HEK293 (cell line): ENCODE data around the gene TMEM214.

Experiments
- CTCF ChIA-PET: fragments of 350-600 bp; formaldehyde crosslinking; extraction: SDS; loops from one replicate; lab custom pipeline; 2021; ENCODE audit warnings: antibody characterized with exemption; lab: Yijun Ruan, JAX
- POLR2A ChIA-PET: fragments of 300-600 bp; formaldehyde crosslinking; extraction: SDS; loops from one replicate; lab custom pipeline; 2020; ENCODE audit warnings: antibody characterized with exemption, inconsistent platforms; lab: Yijun Ruan, JAX
- H3K27ac ChIP-seq: fragments of 200-500 bp; sonication (Bioruptor generic); 2 replicates; pipeline ENCODE4 v1.5.1; 2014; ENCODE audit warnings: low read depth, low read length, control low read depth, inconsistent platforms; ENCODE audit errors: extremely low read depth
- H3K36me3 ChIP-seq, 2 experiments: fragments of 200-500 bp in 1 of 2; sonication (Bioruptor generic) in 1 of 2; 1 replicate in 1 of 2; 2 replicates in 1 of 2; pipeline ENCODE4 v1.5.1; 2014 to 2017; ENCODE audit warnings: inconsistent platforms in 2 of 2, low read length in 2 of 2; ENCODE audit not compliant: control insufficient read depth in 2 of 2, insufficient read depth in 1 of 2
- H3K4me1 ChIP-seq: fragments of 200-500 bp; sonication (Bioruptor generic); 2 replicates; pipeline ENCODE4 v1.5.1; 2014; ENCODE audit warnings: mild to moderate bottlenecking, low read length, inconsistent platforms; ENCODE audit not compliant: control insufficient read depth, insufficient read depth
- H3K4me3 ChIP-seq: 2 replicates; pipeline ENCODE4 v1.5.1; 2011; ENCODE audit warnings: low read depth, mild to moderate bottlenecking, control low read depth, low read length, moderate library complexity
- H3K9me3 ChIP-seq: fragments of 200-500 bp; sonication (Bioruptor generic); 2 replicates; pipeline ENCODE4 v1.5.1; 2014; ENCODE audit warnings: low read depth, low read length, inconsistent platforms; ENCODE audit not compliant: control insufficient read depth, insufficient read depth
- GLIS2 ChIP-seq: fragments of 450-650 bp; formaldehyde crosslinking; IDR thresholded peaks from 2 replicates; pipeline ENCODE4 v1.5.1; 2016; ENCODE audit warnings: missing biosample characterization, missing genetic modification characterization
- HOXD13 ChIP-seq: sonication (generic); formaldehyde crosslinking; IDR thresholded peaks from 2 replicates; pipeline ENCODE4 v1.8.0; 2022; ENCODE audit warnings: missing genetic modification reagents, borderline replicate concordance
- KLF7 ChIP-seq: fragments of 450-650 bp; formaldehyde crosslinking; IDR thresholded peaks from 2 replicates; pipeline ENCODE4 v1.5.1; 2016; ENCODE audit warnings: missing biosample characterization, missing genetic modification characterization, borderline replicate concordance
- OSR2 ChIP-seq: fragments of 450-650 bp; formaldehyde crosslinking; IDR thresholded peaks from 2 replicates; pipeline ENCODE4 v1.5.1; 2016; ENCODE audit warnings: missing biosample characterization, missing genetic modification characterization
- ZBTB48 ChIP-seq: fragments of 450-650 bp; formaldehyde crosslinking; IDR thresholded peaks from 2 replicates; pipeline ENCODE4 v1.5.1; 2016; ENCODE audit warnings: missing biosample characterization, missing genetic modification characterization
- ZFP41 ChIP-seq: fragments of 450-650 bp; formaldehyde crosslinking; IDR thresholded peaks from 2 replicates; pipeline ENCODE4 v1.5.1; 2016; ENCODE audit warnings: missing biosample characterization, missing genetic modification characterization, borderline replicate concordance
- ZNF146 ChIP-seq: fragments of 450-650 bp; formaldehyde crosslinking; IDR thresholded peaks from 2 replicates; pipeline ENCODE4 v1.5.1; 2016; ENCODE audit warnings: missing biosample characterization, missing genetic modification characterization
- ZNF16 ChIP-seq: fragments of 450-650 bp; formaldehyde crosslinking; IDR thresholded peaks from 2 replicates; pipeline ENCODE4 v1.5.1; 2016; ENCODE audit warnings: low read depth, missing biosample characterization, missing genetic modification characterization
- ZNF239 ChIP-seq: fragments of 450-650 bp; formaldehyde crosslinking; IDR thresholded peaks from 2 replicates; pipeline ENCODE4 v1.5.1; 2016; ENCODE audit warnings: missing biosample characterization, missing genetic modification characterization
- ZNF654 ChIP-seq: fragments of 450-650 bp; formaldehyde crosslinking; IDR thresholded peaks from 2 replicates; pipeline ENCODE4 v1.5.1; 2016; ENCODE audit warnings: low read depth, missing biosample characterization, missing genetic modification characterization
- ZNF670 ChIP-seq: fragments of 450-650 bp; formaldehyde crosslinking; IDR thresholded peaks from 2 replicates; pipeline ENCODE4 v1.5.1; 2016; ENCODE audit warnings: missing biosample characterization, missing genetic modification characterization, low read depth
- ZNF707 ChIP-seq: fragments of 450-650 bp; formaldehyde crosslinking; IDR thresholded peaks from 2 replicates; pipeline ENCODE4 v1.5.1; 2016; ENCODE audit warnings: missing biosample characterization, missing genetic modification characterization
- ZNF768 ChIP-seq: fragments of 450-650 bp; formaldehyde crosslinking; IDR thresholded peaks from 2 replicates; pipeline ENCODE4 v1.5.1; 2018; ENCODE audit warnings: missing biosample characterization, mild to moderate bottlenecking, missing genetic modification characterization
- ZNF785 ChIP-seq: fragments of 450-650 bp; formaldehyde crosslinking; IDR thresholded peaks from 2 replicates; pipeline ENCODE4 v1.5.1; 2016; ENCODE audit warnings: missing biosample characterization, missing genetic modification characterization
- ZNF791 ChIP-seq: fragments of 450-650 bp; formaldehyde crosslinking; IDR thresholded peaks from 2 replicates; pipeline ENCODE4 v1.5.1; 2016; ENCODE audit warnings: missing biosample characterization, missing genetic modification characterization
- TF ChIP-seq, protein P1 (sequence below): fragments of 450-650 bp; formaldehyde crosslinking; IDR thresholded peaks from 2 replicates; pipeline ENCODE4 v1.5.1; 2016; ENCODE audit warnings: missing biosample characterization, missing genetic modification characterization, borderline replicate concordance
- TF ChIP-seq, protein P2 (sequence below): IDR thresholded peaks from 2 replicates; pipeline ENCODE4 v1.6.1; 2011; ENCODE audit warnings: mild to moderate bottlenecking, low read depth, low read length, borderline replicate concordance
- TF ChIP-seq, protein P3 (sequence below): fragments of 450-650 bp; formaldehyde crosslinking; IDR thresholded peaks from 2 replicates; pipeline ENCODE4 v1.5.1; 2016; ENCODE audit warnings: missing biosample characterization, missing genetic modification characterization
- TF ChIP-seq, protein P4 (sequence below): fragments of 450-650 bp; formaldehyde crosslinking; conservative IDR thresholded peaks from 2 replicates; pipeline ENCODE4 v1.5.1; 2016; ENCODE audit warnings: low read depth, missing biosample characterization, missing genetic modification characterization

Gene TMEM214

DNA sequence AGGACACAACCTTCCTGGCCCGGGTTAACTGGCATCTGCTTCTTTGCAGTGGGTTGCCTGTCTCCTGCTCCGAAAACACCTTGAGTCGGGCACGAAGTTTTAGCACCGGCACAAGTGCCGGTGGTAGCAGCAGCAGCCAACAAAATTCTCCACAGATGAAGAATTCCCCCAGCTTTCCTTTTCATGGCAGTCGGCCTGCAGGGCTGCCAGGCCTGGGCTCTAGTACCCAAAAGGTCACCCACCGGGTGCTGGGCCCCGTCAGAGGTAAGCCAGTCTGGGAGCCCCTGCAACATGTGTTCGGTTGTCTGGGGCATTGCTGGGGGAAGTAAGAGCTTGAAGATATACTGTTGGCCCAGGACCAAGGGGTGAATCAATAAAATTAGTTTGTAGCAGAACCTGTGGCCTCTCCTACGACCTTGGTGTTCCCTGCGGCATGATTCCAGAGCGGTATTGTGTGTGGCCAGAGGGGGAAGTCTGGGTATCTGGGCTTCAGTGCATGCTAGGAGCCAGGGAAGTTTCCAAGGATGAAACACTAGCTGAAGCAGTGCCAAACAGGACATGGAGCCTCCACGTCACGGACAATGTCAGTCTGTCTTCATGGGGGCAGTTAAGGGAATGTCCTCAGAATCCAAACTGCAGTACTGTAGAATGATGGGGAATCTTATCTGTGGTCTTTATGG is 26.5 kb downstream of the TMEM214 start:
- CTCF ChIA-PET = interaction anchor here (1.3 kb wide), 1 partner anchor 206 kb away, joined by 5 read pairs; no protein-coding TSS in a partner anchor
- TF ChIP-seq ZFP41 (no peak), ZNF768 (tag by site-specific recombination) (no peak), ZNF785 (no peak), ZBTB48 (tag by site-specific recombination) (no peak), ZNF791 (tag by site-specific recombination) (no peak), ZNF670 (no peak), ZNF707 (tag by site-specific recombination) (no peak), ZNF654 (tag by site-specific recombination) (no peak), ZNF146 (no peak), HOXD13 (CRISPR knock-in tag) (no peak), OSR2 (tag by site-specific recombination) (no peak), KLF7 (no peak), ZNF16 (no peak), ZNF239 (no peak), GLIS2 (tag by site-specific recombination) (no peak)
- TF ChIP-seq, protein P1, sequence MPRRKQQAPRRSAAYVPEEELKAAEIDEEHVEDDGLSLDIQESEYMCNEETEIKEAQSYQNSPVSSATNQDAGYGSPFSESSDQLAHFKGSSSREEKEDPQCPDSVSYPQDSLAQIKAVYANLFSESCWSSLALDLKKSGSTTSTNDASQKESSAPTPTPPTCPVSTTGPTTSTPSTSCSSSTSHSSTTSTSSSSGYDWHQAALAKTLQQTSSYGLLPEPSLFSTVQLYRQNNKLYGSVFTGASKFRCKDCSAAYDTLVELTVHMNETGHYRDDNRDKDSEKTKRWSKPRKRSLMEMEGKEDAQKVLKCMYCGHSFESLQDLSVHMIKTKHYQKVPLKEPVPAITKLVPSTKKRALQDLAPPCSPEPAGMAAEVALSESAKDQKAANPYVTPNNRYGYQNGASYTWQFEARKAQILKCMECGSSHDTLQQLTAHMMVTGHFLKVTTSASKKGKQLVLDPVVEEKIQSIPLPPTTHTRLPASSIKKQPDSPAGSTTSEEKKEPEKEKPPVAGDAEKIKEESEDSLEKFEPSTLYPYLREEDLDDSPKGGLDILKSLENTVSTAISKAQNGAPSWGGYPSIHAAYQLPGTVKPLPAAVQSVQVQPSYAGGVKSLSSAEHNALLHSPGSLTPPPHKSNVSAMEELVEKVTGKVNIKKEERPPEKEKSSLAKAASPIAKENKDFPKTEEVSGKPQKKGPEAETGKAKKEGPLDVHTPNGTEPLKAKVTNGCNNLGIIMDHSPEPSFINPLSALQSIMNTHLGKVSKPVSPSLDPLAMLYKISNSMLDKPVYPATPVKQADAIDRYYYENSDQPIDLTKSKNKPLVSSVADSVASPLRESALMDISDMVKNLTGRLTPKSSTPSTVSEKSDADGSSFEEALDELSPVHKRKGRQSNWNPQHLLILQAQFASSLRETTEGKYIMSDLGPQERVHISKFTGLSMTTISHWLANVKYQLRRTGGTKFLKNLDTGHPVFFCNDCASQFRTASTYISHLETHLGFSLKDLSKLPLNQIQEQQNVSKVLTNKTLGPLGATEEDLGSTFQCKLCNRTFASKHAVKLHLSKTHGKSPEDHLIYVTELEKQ (tag by site-specific recombination) = no peak
- TF ChIP-seq, protein P2, sequence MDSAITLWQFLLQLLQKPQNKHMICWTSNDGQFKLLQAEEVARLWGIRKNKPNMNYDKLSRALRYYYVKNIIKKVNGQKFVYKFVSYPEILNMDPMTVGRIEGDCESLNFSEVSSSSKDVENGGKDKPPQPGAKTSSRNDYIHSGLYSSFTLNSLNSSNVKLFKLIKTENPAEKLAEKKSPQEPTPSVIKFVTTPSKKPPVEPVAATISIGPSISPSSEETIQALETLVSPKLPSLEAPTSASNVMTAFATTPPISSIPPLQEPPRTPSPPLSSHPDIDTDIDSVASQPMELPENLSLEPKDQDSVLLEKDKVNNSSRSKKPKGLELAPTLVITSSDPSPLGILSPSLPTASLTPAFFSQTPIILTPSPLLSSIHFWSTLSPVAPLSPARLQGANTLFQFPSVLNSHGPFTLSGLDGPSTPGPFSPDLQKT = no peak
- TF ChIP-seq, protein P3, sequence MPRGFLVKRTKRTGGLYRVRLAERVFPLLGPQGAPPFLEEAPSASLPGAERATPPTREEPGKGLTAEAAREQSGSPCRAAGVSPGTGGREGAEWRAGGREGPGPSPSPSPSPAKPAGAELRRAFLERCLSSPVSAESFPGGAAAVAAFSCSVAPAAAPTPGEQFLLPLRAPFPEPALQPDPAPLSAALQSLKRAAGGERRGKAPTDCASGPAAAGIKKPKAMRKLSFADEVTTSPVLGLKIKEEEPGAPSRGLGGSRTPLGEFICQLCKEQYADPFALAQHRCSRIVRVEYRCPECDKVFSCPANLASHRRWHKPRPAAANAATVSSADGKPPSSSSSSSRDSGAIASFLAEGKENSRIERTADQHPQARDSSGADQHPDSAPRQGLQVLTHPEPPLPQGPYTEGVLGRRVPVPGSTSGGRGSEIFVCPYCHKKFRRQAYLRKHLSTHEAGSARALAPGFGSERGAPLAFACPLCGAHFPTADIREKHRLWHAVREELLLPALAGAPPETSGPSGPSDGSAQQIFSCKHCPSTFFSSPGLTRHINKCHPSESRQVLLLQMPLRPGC = no peak
- TF ChIP-seq, protein P4, sequence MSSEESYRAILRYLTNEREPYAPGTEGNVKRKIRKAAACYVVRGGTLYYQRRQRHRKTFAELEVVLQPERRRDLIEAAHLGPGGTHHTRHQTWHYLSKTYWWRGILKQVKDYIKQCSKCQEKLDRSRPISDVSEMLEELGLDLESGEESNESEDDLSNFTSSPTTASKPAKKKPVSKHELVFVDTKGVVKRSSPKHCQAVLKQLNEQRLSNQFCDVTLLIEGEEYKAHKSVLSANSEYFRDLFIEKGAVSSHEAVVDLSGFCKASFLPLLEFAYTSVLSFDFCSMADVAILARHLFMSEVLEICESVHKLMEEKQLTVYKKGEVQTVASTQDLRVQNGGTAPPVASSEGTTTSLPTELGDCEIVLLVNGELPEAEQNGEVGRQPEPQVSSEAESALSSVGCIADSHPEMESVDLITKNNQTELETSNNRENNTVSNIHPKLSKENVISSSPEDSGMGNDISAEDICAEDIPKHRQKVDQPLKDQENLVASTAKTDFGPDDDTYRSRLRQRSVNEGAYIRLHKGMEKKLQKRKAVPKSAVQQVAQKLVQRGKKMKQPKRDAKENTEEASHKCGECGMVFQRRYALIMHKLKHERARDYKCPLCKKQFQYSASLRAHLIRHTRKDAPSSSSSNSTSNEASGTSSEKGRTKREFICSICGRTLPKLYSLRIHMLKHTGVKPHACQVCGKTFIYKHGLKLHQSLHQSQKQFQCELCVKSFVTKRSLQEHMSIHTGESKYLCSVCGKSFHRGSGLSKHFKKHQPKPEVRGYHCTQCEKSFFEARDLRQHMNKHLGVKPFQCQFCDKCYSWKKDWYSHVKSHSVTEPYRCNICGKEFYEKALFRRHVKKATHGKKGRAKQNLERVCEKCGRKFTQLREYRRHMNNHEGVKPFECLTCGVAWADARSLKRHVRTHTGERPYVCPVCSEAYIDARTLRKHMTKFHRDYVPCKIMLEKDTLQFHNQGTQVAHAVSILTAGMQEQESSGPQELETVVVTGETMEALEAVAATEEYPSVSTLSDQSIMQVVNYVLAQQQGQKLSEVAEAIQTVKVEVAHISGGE (tag by site-specific recombination) = no peak
- no peaks in the 10 kb centered on the region for H3K4me1 ChIP-seq
- peaks cover 14 to 84% of the 10 kb centered on the region in 2 experiments for H3K36me3 ChIP-seq
- POLR2A ChIA-PET = interaction anchor here (0.6 to 3.6 kb wide), 4 partner anchors 8 to 12 kb away, joined by 3 to 22 read pairs (median 8); partner anchors contain the start of genes AGBL5 and OST4
- no peaks in the 10 kb centered on the region for H3K9me3 ChIP-seq
- H3K4me3 ChIP-seq = no peak overlapping the region
- no peak overlapping the region for H3K27ac ChIP-seq
